OCI-LY1 (cell line): ENCODE measurements around the gene IGSF22.

Source experiments
- H2AFZ ChIP-seq: fragments of 200-600 bp; sonication (generic), shearing (Covaris generic); 2 replicates; pipeline ENCODE4 v1.6.0; 2014; ENCODE audit warnings: antibody characterized with exemption, mild to moderate bottlenecking, low read length
- H3F3A ChIP-seq: fragments of 200-600 bp; sonication (generic), shearing (Covaris generic); 2 replicates; pipeline ENCODE4 v1.6.0; 2014; ENCODE audit warnings: mild to moderate bottlenecking, antibody characterized with exemption, low read length, moderate library complexity; ENCODE audit not compliant: insufficient read depth
- H3K27ac ChIP-seq: fragments of 200-600 bp; sonication (generic); 2 replicates; pipeline ENCODE4 v1.5.1; 2014; ENCODE audit warnings: low read length, mixed run types, mild to moderate bottlenecking, low read depth; ENCODE audit not compliant: poor library complexity, severe bottlenecking
- H3K27me3 ChIP-seq: fragments of 200-600 bp; sonication (generic); 2 replicates; pipeline ENCODE4 v1.6.0; 2014; ENCODE audit warnings: antibody characterized with exemption, mild to moderate bottlenecking, low read length, moderate library complexity; ENCODE audit not compliant: insufficient read depth
- H3K36me3 ChIP-seq: fragments of 200-600 bp; sonication (generic); 2 replicates; pipeline ENCODE4 v1.6.1; 2014; ENCODE audit warnings: mild to moderate bottlenecking, antibody characterized with exemption, low read length, moderate library complexity, mixed read lengths; ENCODE audit not compliant: insufficient read depth
- H3K4me1 ChIP-seq: fragments of 200-600 bp; sonication (generic); 2 replicates; pipeline ENCODE4 v1.5.1; 2014; ENCODE audit warnings: mild to moderate bottlenecking, low read length, moderate library complexity; ENCODE audit not compliant: insufficient read depth, severe bottlenecking
- H3K4me2 ChIP-seq: fragments of 200-600 bp; sonication (generic), shearing (Covaris generic); 2 replicates; pipeline ENCODE4 v1.6.1; 2014; ENCODE audit warnings: low read length
- H3K4me3 ChIP-seq: fragments of 200-600 bp; sonication (generic); 2 replicates; pipeline ENCODE4 v1.5.1; 2014; ENCODE audit warnings: low read length, low read depth, mild to moderate bottlenecking, mixed read lengths; ENCODE audit not compliant: poor library complexity, severe bottlenecking
- H3K79me2 ChIP-seq: fragments of 200-600 bp; shearing (Covaris generic); 2 replicates; pipeline ENCODE4 v1.6.1; 2016; ENCODE audit warnings: mixed run types, low read length, mixed read lengths; ENCODE audit not compliant: insufficient read depth
- H3K9ac ChIP-seq: fragments of 200-600 bp; sonication (generic), shearing (Covaris generic); 2 replicates; pipeline ENCODE4 v1.6.1; 2014; ENCODE audit warnings: mild to moderate bottlenecking, low read length, mixed read lengths
- H3K9me2 ChIP-seq: fragments of 200-600 bp; sonication (generic), shearing (Covaris generic); 2 replicates; pipeline ENCODE4 v1.6.1; 2014; ENCODE audit warnings: low read depth, mild to moderate bottlenecking, low read length, mixed read lengths
- H3K9me3 ChIP-seq: fragments of 200-600 bp; shearing (Covaris generic); 2 replicates; pipeline ENCODE4 v1.6.1; 2014; ENCODE audit warnings: low read length, mixed read lengths
- H4K20me1 ChIP-seq: fragments of 200-600 bp; sonication (generic), shearing (Covaris generic); 2 replicates; pipeline ENCODE4 v1.6.0; 2016; ENCODE audit warnings: mild to moderate bottlenecking, low read length; ENCODE audit not compliant: insufficient read depth
- EZH2 ChIP-seq: fragments of 200-600 bp; sonication (generic), shearing (Covaris generic); IDR thresholded peaks from 2 replicates; pipeline ENCODE4 v1.8.0; 2017; ENCODE audit warnings: borderline replicate concordance, mixed run types, mild to moderate bottlenecking, antibody characterized with exemption, low read length, moderate library complexity, mixed read lengths
- TF ChIP-seq, protein P1 (sequence below): fragments of 200-600 bp; sonication (generic), shearing (Covaris generic); IDR thresholded peaks from 2 replicates; pipeline ENCODE4 v1.5.1; 2017; ENCODE audit warnings: mild to moderate bottlenecking, antibody characterized with exemption, low read length, moderate library complexity, mixed read lengths

The IGSF22 gene

DNA sequence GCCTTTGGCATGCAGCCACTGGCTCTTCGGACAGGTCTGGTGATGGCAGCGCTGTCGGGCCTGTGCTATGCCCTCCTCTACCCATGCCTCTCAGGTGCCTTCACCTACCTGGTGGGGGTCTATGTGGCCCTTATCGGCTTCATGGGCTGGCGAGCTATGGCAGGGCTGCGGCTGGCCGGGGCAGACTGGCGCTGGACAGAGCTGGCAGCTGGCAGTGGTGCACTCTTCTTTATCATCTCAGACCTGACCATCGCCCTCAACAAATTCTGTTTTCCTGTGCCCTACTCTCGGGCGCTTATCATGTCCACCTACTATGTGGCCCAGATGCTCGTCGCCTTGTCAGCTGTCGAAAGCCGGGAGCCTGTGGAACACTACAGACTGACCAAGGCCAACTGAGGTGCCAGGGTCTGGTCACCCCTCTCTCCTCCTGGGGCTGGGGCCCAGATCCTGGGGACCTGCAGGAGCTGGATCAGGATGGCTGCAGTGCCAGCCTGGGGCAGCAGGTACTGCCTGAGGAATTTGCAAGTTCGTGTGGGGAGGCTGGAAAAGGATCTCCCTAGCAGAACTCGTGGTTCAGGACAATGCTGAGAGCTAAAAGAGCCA lies 24.3 kb downstream of the IGSF22 start:
- Histone ChIP-seq H4K20me1 (no peaks in the 10 kb centered on the region), H3K36me3 (no peaks in the 10 kb centered on the region), H3K9me2 (no peaks in the 10 kb centered on the region), H3K4me2 (no peak overlapping the region), H3K27me3 (no peaks in the 10 kb centered on the region), H3K4me1 (peaks cover 10% of the 10 kb centered on the region), H3F3A (no peaks in the 10 kb centered on the region), H2AFZ (no peak overlapping the region), H3K27ac (no peak overlapping the region), H3K4me3 (no peak overlapping the region), H3K9ac (no peak overlapping the region), H3K79me2 (no peaks in the 10 kb centered on the region), H3K9me3 (no peaks in the 10 kb centered on the region)
- TF ChIP-seq, protein P1, sequence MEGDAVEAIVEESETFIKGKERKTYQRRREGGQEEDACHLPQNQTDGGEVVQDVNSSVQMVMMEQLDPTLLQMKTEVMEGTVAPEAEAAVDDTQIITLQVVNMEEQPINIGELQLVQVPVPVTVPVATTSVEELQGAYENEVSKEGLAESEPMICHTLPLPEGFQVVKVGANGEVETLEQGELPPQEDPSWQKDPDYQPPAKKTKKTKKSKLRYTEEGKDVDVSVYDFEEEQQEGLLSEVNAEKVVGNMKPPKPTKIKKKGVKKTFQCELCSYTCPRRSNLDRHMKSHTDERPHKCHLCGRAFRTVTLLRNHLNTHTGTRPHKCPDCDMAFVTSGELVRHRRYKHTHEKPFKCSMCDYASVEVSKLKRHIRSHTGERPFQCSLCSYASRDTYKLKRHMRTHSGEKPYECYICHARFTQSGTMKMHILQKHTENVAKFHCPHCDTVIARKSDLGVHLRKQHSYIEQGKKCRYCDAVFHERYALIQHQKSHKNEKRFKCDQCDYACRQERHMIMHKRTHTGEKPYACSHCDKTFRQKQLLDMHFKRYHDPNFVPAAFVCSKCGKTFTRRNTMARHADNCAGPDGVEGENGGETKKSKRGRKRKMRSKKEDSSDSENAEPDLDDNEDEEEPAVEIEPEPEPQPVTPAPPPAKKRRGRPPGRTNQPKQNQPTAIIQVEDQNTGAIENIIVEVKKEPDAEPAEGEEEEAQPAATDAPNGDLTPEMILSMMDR, result no peak
- no peak for TF ChIP-seq EZH2

DNA sequence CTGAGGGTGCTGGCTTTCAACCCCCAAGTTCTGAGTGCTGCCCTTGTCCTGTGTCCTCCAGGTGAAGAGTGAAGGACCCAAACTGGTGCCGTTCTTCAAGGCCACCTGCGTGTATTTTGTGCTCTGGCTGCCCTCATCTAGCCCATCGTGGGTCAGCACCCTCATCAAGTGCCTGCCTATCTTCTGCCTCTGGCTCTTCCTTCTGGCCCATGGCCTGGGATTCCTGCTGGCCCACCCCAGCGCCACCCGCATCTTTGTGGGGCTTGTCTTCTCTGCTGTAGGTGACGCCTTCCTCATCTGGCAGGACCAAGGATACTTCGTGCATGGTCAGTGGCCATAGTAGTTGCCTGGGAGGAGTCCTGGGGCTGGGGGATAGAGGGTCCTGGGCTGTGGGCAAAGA lies 25.1 kb downstream of the IGSF22 start:
- Histone ChIP-seq H3K79me2 (no peaks in the 10 kb centered on the region), H3K9ac (no peak overlapping the region), H3K4me1 (peaks cover 10% of the 10 kb centered on the region), H3K36me3 (no peaks in the 10 kb centered on the region), H3F3A (no peaks in the 10 kb centered on the region), H3K27ac (no peak overlapping the region), H2AFZ (no peak overlapping the region), H3K9me2 (no peaks in the 10 kb centered on the region), H4K20me1 (no peaks in the 10 kb centered on the region), H3K9me3 (no peaks in the 10 kb centered on the region), H3K27me3 (no peaks in the 10 kb centered on the region), H3K4me3 (no peak overlapping the region), H3K4me2 (no peak overlapping the region)
- TF ChIP-seq EZH2, result no peak
- TF ChIP-seq, protein P1, result no peak

DNA sequence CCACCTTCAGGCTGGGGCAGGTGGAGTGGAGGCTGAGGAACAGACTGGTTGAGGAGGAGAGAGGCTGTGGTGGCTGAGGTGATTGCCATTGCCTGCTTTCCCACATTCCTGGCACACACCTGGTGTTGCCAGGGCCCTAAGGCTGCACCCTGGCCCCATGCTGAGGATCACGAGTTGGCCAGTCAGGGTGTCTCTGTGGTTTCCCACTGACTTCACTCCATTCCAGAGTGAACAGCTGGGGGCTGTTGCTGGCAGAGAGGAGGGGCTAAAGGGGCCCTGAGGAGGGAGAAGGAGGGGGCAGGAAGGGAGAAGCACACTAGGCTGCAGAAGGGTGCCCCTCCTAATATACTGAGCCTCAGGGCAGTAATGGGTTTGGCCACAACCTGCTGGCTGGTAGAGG lies 25.6 kb downstream of the IGSF22 start:
- peaks cover 10% of the 10 kb centered on the region for H3K4me1 ChIP-seq
- H3K27me3 ChIP-seq, result no peaks in the 10 kb centered on the region
- no peaks in the 10 kb centered on the region for H3K9me2 ChIP-seq
- no peak overlapping the region for H3K27ac ChIP-seq
- no peak overlapping the region for H2AFZ ChIP-seq
- no peak overlapping the region for H3K4me2 ChIP-seq
- H3K79me2 ChIP-seq, result no peaks in the 10 kb centered on the region
- H3K4me3 ChIP-seq, result no peak overlapping the region
- H3K9ac ChIP-seq, result no peak overlapping the region
- H3K9me3 ChIP-seq, result no peaks in the 10 kb centered on the region
- no peaks in the 10 kb centered on the region for H3K36me3 ChIP-seq
- H4K20me1 ChIP-seq, result no peaks in the 10 kb centered on the region
- TF ChIP-seq, protein P1, result no peak
- TF ChIP-seq EZH2, result no peak
- H3F3A ChIP-seq, result no peaks in the 10 kb centered on the region
